H54 (cell line): Measurements from ENCODE around the gene HES2.

Source experiments
- DNase-seq: peaks from one replicate; pipeline ENCODE4 v3.0.0; 2011; ENCODE audit warnings: low spot score, mixed read lengths; ENCODE audit not compliant: insufficient read length
- FAIRE-seq: peaks from 3 replicates; lab custom pipeline; 2011; peaks lifted over from hg19 to GRCh38; lab: Jason Lieb, UNC
- POLR2A ChIP-seq: IDR thresholded peaks from 2 replicates; pipeline ENCODE4 v1.6.1; 2011; ENCODE audit warnings: low read depth, mild to moderate bottlenecking, low read length

Gene HES2, protein sequence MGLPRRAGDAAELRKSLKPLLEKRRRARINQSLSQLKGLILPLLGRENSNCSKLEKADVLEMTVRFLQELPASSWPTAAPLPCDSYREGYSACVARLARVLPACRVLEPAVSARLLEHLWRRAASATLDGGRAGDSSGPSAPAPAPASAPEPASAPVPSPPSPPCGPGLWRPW

DNA sequence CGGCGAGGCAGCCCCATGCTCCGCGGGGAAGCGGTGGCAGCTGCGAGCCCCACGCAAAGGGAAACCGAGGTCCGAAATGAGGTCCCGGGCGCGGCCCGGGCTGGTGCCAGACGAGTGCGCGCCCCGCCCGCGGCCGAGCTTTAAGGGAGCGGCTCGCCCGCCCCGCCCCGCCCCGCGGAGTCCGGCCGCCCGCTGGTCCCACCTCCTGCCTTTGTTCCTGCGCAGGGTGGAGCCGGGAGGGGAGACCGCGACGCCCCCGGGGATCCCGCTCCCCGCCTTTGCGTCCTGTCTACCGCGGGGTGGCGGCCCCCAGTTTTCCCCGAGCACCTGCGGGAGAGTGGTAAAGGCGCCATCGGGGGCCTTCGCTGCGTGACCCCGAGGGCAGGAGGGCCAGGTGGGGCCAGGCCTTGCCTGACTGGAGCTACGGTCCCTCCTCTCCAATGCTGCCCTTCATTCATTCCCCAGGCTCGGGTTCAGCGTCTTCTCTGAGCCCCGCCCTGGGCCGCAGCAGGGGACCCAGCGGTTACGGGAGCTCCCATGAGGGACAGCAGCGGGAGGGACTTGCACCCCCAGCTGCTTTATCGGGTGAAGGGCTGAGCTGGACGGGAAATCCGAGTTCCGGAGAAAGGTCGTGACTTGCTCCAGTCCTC, at the start of gene HES2:
Gene HES2 (minus strand): TSS at position 116 of the 650 bp plus-strand sequence. CDS start 99 bp downstream, at position 17.
- TF ChIP-seq POLR2A, result no peak
- peak; percentile 65 for DNase-seq
- FAIRE-seq, result no peak

DNA sequence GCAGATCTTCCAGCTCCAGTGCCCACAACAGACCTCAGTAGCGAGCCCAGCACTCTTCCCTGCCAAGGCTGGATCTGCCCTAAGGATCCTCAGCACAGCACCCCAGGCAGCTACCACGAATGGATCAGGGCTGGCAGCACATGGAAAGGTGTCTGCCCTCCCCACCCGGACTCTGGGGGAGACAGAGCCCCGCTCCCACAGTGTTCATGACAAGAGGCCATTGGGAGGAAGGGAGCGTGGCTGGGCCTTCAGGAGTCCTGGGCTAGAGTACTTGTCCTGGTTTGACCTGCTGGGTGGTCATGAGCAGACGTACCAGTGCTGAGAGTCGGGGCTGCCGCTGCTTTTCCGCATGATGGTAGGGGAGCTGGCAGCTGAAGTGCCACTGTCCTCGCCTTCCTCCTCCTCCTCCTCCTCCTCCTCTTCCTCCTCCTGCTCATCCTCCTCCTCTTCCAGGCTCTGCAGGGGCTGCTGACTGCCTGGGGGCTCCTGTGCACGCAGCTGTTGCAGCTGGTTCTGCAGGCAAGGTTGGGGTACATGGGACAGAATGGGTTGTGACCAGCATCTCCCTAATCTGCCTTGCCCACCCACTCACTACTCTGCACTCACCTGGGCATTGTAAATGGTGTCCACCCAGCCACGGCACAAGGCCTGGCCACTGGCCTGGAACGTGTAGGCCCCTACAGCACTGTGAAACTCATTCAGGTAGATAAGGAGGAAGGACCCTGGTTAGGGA, 49.2 kb upstream of the HES2 start:
- FAIRE-seq (no peak), DNase-seq (no peak)
- no peak for TF ChIP-seq POLR2A

DNA sequence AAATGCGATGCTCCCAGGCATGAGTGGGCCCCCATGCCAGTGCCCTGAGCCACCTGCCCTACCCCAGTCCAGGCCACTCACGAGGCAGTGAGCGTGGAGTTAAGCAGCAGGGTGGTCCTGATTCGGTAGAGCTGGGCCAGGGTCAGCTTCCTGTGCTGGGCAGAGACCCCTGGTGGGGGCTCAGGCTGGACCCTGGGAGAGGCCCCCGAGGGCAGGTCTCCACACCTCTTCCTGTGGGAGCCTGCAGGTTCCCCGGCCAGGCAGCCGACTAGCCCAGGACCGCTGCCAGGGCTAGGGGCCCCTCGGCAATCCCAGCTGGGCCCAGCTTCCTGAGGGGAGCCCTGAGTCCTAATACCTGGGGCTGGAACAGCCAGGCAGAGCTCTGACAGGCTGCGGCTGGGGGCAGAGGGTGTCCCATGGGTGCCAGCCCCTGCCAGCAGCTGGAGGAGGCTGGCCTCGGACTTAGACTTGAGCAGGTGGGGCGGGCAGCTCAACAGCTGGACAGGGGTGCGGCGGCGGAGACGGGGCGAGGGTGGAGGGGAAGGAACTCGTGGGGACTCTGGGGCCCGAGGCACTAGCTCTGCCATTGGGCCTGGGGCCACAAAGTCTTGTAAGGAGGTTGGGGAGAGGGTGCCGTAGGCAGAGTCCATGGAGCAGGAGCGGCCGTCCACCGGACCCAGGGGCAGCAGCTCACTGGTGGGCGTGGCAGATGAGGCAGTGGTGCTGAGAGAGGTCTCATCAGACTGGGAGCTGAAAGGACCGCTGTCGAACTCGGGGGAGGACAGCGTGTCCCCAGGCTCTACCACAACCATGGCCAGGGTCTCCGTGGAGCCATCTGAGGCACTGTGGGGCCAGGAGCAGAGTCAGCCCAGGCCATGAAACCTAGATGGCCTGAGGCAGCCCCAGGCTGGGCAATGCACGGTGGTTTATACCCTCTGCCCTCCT, 48.3 kb upstream of the HES2 start:
- FAIRE-seq (no peak), DNase-seq (no peak)
- TF ChIP-seq POLR2A, result no peak

DNA sequence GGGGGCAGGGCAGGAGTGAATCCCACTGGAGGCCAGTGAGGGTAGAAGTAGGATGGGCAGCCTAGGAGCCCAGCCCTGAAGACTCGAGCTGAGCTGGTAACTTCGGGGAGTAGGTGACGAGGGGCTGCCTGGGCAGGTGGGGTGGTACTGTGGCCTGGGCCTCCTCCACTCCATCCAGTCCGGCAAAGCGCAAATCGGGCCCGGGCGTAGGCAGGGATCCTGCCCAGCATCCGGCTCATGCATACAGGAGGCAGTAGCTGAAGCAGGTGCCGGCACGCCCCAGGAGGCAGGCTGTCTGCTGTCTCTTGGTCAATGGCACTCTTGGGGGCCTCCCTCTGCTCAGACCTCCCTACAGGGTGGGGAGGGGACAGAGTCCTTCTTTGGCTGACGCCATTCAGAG, 47.5 kb upstream of the HES2 start:
- FAIRE-seq (no peak), DNase-seq (no peak)
- no peak for TF ChIP-seq POLR2A

DNA sequence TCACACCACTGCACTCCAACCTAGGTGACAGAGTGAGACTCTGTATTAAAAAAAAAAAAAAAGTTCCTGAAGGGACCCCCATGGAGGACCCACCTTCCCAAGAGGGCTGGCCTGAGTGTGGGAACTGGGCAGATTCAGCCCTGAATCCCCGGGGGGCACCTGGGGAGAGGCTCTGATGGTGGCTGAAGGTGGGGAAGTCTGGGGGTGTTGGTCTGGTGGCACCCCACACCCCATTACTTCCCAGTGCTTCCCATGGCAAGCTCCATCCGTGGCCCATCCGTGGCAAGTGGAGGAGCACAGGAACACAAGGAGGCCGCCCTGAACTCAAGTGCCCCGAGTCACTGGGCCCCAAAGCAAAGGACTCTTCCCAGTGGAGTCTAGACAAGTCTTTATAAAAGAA, 47.0 kb upstream of the HES2 start:
- DNase-seq, result no peak
- FAIRE-seq, result no peak
- TF ChIP-seq POLR2A, result no peak

DNA sequence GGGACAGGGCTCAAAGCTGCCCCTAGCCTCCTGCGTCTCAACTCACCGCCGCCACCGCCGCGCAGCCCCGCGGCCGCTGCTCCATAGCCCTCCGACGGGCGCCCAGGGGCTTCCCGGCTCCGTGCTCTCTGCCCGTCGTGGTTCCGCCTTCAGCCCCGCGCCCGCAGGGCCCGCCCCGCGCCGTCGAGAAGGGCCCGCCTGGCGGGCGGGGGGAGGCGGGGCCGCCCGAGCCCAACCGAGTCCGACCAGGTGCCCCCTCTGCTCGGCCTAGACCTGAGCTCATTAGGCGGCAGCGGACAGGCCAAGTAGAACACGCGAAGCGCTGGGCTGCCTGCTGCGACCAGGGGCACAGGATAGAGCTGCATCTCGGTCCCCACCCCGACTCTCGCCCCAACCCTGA, 46.3 kb upstream of the HES2 start, which contains the start of gene TNFRSF25:
Gene TNFRSF25 (minus strand): TSS at position 151 of the 400 bp plus-strand sequence. CDS start 66 bp downstream, at position 85.
- no peak for DNase-seq
- FAIRE-seq, result no peak
- TF ChIP-seq POLR2A, result no peak

DNA sequence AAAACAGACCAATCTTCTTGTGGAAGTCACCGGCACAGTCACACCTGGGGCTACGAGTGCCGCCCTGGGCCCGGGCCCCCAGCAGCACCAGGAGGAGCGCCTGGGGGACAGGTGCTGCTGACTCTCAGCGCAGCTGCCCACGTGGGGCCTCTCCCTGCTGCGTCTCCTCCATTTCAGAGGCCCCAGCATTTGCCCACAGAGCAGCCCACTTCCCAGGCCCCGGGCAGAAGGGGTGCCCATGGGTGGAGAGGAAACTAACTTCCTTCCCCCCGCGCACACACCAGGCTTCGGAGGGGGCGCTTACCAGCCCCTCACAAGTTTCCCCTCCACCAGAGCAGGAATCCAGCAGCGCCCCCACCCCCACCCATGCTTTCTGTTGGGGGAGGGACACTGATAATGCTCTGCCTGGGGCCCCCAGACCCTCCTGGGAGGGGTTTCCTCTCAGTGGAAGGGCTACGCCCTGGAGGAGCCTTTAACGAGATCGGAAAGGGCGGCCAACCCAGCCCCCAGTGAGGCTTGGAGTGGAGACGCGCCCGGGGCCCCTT, 45.8 kb upstream of the HES2 start:
- FAIRE-seq (no peak), DNase-seq (no peak)
- no peak for TF ChIP-seq POLR2A

DNA sequence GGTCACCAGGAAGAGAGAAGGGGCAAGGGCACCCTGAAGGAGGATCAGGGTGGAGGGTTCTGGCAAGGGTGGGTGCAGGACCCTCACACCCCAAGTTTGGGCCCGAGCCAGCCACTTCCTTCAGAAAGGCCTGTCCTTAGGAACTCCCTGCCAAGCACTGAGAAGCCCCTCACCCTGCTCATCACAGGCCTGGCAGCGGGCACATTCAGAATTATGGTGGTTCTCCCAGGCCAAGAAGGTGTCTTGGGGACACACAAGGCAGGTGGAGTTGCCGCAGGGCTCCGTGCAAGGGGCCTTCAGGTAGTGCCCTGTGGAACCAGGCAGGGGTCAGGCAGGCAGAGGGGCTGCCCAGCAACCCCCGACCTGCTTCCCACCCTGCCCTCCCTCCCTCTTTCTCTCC, 45.2 kb upstream of the HES2 start:
- FAIRE-seq (no peak), DNase-seq (no peak)
- TF ChIP-seq POLR2A, result no peak

DNA sequence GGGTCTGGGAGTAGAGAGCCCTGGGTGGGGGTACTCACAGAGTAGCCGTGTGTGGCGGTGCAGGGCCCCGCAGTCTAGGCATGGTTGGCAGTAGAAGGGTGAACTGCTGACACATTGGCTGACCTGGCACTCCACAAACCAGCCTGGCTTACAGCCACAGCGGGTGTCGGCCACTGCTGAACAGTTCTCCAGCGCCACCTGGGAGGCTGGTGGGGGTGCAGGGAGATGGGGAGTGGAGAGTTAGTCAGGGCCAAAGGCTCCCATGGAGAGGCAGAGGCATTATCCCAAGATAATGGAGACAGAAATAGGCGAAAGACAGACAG, 44.8 kb upstream of the HES2 start:
- FAIRE-seq, result peak; percentile 15
- TF ChIP-seq POLR2A, result no peak
- DNase-seq, result peak; percentile 81

DNA sequence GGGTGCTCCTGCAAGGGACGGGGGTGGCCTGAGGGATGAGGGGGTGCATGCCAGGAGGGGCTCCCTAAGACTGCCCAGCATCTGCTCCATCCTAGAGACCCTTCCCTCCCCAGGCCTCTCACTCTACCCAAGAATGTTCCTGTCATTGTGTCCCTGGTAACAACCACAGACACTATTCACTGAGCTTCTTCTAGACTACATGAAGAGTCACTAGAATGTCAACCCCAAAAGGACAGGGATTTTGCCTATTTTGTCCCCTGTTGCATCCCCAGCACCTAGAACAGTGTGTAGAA, 43.3 kb upstream of the HES2 start:
- DNase-seq, result no peak
- no peak for FAIRE-seq
- no peak for TF ChIP-seq POLR2A

DNA sequence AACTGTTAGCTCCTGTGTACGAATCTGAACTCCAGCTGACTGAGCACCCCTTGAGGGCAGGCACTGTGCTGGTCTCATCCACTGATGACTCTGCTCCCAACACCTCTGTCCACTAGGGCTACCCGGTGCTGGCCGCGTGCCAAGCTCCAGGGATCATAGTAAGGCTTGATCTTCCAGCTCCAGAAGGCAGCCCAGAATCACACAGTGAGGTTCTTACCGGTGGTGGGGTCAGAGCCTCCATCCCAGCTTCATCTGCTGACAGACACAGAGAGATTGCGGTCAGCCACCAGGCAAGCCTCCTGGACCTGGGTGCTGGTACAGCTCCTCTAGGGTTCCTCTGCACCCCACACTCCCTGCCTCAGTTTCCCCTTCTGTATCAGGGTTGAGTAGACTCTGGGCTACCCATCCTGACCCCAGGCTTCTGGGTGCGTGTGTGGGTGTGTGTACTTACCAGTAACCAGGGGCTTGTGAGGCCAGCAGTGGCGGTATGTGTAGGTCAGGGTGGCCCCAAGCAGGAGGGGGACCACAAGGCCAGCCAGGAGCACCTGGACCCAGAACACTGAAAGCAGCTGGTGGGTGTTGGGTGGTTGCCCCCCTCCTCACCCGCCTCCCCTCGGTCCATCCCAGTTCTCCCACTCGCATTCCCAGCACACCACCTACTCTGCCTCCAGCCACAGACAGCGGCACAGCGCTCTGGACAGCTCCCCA, 42.8 kb upstream of the HES2 start:
- no peak for DNase-seq
- no peak for TF ChIP-seq POLR2A
- FAIRE-seq, result no peak

DNA sequence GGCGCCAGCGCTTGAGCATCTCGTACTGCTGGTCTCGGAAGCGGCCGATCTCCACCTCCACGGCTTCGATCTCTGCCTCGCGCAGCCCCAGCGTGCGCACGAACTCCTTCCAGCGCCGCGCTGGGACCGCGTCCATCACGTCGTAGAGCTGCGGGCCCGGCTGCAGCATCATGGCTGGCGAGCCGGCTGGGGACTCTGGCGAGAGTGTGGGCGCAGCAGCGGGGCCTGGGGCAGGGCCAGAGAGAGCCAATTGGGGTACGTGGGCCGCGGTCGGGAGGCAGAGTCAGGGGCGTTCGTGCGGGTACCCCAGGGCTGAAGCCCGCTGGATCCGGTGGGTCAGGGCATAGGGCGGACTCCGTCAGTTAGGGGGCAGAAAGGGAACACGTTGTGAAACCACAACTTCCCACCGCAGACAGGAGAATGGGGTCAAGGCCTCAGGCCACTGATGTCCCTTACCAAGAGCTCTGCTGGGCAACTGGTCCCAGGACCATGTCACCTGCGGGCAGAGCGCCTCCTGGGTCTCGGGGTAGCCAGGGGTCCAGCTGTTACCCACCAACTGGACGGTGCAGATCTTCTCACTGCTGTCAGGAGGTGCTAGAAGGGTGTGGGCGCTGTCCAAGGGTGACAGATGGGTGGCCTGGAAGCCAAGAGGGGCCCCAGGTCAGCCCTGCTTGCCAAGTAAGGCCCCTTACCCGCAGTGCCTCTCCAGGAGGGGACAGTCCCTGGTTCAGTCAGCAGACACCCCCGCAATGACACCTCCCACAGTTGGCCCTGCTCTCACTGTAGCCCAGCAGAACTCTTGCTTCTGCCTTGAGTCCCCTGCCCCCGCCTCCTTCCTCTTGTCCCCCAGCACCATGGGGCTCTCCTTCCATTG, 42.1 kb upstream of the HES2 start:
- TF ChIP-seq POLR2A, result no peak
- DNase-seq (no peak), FAIRE-seq (no peak)
